HG02973 (cell line): ENCODE results near the gene ZNF536.

Source experiments
- ATAC-seq: cut with Tn5 transposase; IDR thresholded peaks from one replicate; pipeline ENCODE4 v1.9.1; 2021; ENCODE audit warnings: moderate library complexity; ENCODE audit not compliant: unreplicated experiment

ZNF536 gene

DNA sequence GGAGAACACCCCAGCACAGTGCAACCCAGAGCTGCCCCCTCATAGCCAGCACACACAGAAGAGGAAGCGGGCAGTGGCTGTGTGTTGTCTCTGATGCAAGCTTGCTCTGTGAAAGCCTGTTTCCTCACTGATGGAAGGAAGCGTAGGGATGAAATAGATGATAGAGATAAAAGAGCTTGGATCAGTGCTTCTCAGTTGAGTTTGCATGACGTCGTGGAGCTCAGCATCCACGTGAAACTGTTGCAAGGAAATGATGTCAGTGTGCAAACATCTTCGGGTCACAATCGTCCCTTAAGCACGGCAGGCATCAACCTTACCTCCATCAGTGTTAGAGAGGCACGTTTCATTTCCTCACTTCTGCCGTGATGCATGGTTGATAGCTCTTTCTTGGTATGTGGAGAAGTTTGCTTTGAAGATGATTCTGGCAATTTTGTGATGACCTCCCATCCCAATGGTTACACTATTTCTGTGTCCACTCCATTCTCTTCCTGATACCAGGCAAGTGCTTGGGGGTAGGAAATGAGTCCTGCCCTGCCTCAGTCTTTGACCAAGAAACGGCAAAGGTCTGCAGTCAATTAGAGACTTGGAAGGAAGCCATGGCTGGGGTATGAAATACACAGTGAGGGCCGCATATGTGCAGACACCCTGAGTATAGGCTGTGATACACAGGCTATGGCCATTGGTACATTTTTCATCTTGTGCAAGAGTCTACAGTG is 183.0 kb downstream of the ZNF536 start:
- ATAC-seq, result no peak

DNA sequence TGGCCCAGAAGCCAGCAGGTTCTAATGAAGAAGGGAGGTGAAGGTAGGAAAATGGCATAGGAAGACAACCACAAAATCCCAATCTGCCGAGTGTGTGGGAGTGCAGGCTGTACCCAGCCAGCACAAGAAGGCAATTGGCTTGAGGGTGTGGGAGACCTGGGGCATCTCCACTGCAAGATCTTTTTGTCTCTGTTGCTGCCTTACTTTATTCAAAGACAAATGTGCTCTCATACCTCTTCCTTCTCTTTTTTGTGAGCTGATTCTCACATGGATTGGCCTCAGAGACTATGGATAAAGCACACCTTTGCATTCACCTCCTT is 183.6 kb downstream of the ZNF536 start:
- no peak for ATAC-seq

DNA sequence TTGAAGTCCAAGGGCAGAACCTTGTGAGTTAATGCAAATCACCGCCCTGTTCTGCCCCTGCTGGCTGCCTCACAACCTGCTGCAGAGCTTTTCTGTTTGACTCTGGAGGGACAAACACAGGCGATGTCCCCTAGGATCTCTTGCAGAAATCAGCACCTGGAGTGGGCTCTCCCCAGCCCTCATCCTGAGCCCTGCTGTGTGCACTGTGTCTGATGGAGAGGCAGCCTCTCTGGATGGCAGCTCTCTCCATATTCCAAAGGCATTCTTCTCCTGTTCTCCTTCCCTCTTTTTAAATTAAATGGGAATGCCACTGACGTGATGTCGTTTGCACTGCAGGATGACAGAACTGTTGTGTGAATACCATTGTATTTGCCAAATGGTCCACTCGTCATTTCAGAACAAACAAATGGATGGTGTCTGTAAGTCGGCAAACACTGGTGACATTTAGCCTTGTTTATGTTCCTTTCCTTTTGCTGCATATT is 184.1 kb downstream of the ZNF536 start:
- ATAC-seq, result no peak

DNA sequence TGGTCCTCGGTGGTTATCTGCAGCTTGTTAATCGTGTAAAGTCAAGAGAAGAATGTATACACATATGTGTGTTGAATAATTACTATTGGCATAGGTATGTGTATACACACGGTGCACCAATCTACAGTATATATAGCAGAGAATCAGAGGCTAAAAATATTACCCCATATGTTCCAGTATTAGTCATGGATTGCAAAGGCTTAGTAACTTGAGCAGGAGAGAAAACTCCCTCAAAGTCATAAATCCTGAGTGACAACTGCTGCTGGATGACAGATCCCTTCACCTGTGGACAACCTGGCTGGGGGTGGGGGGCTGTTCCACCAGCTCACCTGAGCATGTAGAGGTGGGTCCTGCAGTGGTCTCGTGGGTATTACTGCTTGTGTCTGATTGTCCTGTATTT is 185.0 kb downstream of the ZNF536 start:
- ATAC-seq, result no peak

DNA sequence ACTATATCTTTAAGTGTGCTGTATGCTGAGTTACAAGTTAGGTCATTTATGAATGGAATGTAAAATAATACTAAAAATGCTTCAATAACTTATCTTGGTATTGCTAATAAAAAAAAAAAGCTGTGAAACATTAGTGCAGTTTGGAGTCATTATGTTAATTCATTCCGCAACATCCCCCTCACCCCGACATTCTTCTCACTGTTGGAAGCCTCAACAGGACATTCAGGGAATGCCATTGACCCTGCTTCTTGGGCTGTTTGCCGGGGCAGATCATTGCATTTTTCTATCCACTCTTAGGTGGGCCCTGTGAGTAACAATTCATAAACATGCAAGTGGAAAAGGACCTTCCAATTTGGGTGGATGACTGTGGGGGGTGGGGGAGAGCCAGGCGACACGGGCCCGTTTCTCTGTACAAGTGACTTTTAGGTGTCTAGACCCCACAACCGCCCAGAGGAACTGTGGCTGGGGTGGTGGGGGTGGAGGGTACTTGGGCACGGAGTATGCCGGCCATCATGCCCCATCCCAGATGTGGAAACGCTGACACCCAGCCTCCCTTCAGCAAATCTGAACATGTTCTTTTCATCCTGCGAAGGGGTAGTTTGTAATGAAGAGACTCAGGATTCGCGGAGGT is 185.9 kb downstream of the ZNF536 start:
- no peak for ATAC-seq

DNA sequence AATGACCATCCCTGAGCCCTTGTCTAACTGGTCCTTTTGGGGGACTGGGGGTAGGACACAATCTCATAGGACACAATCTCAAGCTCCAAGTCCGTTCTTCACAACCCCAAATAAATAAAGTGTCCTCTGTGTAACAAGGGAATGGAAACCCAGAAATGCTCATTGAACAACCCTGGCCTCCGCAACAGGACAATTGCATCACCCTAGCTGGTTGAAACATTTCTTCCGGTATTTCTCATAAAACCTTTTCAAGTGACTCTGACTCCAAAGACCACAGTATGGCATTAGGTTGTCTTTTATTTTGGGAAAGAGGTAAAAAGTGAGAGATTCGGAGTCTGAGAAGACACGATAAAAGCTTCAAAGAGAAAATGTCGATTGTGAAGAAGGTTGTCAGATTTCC is 186.6 kb downstream of the ZNF536 start:
- no peak for ATAC-seq

DNA sequence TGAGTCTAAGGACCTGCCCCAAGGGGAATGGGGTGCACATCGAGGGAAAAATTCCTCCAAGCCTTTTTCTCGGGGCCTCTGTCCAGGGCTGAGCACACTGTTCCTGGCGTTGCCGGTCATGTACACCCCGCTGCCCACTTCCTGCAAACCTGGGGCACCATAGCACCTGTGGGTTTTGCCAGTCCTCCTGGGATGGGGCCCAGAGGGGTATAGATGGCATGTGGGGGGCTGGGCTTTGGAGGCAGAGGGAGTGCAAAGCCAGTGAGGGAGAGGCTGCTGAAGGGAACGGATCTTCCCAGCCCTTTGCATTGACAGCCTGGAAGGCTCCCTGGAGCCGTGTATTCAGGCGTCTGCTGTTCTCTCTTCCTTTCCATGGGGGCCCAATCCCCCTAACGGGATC is 187.3 kb downstream of the ZNF536 start:
- ATAC-seq, result no peak

DNA sequence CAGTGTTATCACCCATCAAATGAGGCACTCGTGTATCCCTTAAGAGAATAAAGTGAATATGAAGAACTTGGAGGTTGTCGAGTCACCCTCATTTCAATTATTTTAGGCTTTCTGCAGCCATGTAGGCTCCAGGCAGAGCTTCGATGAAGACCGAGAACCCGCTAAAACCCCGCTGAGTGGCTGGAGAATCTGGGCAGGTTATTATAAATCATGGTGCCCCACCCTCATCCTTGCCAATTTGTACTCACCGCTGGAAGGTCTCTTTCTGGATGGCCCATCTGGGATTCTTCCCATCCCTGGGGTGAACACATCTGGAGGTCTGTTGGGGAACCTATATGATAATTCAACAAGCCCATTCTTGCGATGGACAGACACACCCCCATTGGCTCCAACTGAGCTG is 190.8 kb downstream of the ZNF536 start:
- ATAC-seq, result no peak

DNA sequence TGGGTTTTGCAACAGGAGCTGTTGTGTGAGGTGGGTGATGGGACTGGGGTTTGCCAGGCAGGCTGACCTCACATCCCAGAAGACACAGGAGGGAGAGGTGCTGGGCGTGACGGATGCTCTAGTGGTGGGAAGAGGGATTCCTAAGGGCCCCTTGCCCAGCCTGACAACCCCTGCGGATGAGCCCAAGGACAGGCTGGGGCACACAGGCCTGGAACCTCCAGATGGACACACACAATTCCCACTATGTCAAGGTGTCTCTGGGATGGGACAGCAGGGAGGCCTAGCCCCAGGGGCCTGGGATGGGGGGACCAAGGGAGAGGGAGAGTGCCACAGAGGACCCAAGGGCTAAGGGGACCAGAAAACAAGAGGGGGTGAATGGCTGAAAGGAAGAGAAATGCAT is 191.5 kb downstream of the ZNF536 start:
- ATAC-seq, result no peak

DNA sequence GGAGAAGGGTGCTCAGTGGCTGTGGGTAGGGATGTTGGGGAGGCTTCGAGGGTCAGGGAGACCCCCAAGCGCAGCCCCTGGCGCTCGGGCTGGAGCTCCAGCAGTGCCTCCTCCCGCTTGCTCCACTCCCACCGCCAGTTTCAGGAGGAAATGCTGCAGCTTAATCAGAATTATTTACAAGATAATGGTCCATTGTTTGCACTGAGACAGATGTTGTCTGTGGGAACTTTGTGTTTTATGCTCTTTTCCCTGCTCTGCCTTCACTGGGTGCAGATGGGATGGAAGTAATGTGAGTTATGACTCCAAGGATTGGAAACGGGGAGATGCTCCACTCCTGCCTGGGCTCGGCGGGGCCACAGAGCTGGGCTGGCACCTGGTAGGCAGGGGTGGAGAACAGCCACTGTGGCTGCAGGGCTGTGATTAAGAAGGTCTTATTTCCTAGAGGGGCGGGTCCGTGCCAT is 192.4 kb downstream of the ZNF536 start:
- ATAC-seq, result no peak

DNA sequence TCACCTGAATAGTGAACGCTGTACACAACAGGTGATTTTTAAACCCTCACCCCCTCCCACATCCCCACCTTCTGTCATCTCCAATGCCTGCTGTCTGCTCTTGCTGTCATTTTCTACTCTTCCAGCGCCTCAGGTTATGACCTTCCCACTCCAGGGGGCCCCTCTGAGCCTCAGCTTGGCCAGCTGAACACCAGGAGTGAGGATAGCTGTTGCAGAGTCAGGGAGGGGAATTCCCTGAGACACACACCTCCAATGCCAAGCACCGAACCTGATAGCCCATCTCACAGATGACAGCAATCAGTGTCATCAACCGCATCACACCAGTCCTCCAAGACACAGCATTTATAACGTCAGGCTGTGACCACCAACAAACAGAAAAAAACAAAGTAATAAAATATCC is 193.5 kb downstream of the ZNF536 start:
- ATAC-seq, result no peak

DNA sequence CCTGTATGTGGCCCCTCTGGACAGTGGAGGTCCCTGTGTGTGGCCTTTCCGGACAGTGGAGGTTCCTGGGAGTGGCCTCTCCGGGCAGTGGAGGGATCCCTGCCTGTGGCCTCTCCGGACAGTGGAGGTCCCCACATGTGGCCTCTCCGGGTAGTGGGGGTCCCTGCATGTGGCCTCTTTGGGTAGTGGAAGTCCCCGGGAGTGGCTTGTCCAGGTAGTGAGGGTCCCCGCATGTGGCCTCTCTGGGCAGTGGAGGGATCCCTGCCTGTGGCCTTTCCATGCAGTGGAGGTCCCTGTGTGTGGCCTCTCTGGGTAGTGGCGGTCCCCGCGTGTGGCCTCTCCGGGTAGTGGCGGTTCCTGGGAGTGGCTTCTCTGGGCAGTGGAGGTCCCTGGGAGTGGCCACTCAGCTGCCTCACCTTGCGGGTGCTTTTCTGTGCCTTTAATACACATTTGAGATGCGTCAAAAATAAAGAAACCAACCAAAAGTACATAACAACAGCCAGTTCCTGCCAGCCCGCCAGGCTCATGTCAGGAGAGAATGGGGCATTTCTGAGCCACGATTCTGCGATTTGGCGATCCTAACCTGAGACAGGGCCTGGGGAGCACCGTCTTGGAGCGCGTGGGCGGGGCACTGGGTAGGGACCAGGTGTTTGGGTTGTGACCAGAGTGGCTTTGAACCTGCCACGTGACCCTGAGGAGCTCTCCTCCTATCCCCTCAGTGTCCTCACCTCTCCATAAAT is 194.7 kb downstream of the ZNF536 start:
- ATAC-seq, result no peak

DNA sequence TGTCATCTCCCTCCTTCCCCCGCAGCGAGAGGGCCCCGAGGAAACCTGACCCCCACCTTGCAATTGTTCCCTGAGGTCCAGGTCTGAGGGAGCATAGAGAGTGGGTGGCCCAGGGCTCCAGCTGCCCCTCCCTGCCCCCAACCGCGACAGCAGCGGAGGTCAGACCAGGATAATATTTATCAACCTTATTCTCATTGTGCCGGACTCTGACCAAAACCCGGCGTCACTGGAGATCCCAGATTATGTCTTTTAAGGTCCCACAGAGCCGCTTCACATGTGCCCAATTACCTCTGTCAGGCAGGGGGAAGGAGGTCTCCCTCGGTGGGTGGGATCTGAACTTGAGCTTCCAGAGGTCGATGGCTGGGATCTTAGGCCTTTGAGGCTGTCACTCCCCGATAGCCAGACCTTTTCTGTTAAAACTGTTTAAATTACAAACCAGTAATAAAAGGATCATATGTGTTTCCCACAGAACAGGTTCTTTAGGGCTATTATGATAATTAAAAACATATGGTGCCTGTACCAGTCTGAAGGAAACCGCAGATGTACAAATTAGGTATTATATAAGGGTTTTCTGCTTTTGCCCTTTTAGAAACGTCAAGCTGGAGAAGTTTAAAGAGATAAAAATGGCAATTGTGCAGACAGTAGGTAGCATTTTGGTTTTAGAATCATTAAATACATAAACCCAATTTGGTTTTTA is 195.5 kb downstream of the ZNF536 start:
- no peak for ATAC-seq

DNA sequence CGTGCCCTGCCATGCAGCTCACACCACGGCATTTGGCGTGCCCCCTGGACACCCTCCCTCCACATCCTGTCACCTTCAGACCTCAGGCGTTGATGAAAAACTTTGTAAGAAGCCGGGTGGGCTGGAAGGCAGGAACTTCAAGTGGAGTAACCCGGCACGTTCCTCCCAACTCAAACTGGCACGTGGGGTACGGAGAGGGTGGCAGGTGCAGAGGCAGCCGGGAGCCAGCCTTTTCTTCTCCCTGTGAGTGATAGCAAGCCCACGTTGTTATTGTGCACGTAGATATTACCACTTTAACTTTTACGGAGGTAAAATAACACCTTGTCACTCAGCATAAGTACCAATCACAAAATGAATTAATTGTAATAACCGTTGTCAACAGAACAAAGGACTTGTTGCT is 198.0 kb downstream of the ZNF536 start:
- no peak for ATAC-seq

DNA sequence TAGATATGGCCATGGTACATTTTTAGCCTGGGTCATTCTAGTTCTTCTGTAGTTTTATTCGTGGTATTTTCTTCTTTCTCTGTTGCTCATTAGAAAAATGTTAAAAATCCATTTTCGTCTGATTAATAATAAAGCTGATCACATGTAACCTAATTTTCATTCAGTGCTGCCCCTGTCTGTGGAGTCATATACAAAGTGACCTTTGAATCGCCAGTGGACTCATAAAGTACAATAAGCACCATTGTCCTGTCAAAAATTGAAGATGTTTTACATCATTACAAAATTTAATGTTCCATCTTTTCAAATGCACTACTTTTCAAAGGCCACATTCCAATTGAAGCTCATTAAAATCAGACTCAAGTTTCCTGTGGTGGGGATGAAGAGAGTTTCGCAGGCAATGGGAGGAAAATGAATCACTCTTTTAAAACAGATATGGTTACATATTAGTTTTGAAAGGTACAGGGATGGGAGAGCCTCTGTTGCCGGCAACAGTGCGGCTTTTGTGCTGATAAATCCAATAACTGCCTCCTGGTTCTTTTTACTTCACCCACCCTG is 205.4 kb downstream of the ZNF536 start:
- ATAC-seq, result no peak

DNA sequence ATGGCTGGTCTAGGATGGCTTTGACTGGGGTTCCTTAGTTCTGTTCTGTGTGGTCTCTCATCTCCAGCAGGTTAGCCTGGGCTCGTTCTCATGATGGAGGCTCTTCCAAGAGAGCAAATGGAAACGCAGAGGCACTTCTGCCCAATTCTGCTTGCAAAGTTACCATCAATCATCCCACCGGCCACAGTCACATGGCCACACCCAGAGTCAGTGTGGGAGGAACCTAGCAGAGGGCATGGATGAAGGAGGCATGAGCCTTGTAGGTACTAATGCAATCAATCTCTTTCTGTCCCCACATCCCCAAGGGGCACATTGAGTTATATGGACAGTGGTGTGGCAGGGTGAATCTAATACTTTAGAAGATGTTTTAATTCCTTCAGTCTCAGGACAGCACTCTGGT is 207.2 kb downstream of the ZNF536 start:
- ATAC-seq, result no peak

DNA sequence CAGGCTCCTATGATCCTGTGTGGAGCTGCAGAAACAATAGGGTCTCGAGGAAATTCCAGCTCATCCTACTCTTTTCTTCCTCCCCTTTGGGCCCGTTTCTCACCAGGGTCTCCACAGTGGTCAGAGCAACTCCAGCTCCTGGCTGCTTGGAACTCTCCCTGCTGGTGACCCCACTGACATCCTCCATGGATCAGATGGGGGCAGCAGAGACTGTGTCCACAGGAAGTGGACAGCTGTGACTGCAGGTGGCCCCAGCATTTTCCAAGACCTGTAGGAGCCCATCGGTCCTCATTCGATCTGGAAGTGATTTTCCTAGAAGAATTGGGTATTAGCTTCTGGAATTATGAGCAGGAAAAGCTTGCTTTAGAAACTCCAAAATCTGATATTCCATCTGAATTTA is 208.5 kb downstream of the ZNF536 start:
- ATAC-seq, result no peak

DNA sequence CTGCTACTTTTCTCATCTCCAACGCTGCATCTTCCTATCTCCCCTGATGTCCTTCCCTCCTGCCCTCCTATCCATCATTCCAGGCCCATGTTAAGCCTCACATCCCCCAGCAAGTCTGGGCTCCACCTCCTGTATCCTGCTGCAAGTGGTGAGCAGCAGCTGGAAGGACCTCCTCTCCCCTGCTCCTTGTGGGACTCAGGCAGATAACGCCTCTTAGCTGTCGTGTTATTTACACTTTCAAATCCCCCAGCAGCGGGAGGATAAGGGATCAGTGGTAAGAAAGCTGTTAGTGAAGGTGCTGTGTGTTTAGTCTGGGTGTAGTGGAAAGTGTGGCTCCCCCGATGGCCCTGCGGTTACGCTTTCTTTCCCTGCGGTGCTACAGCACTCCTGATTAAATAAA is 211.9 kb downstream of the ZNF536 start:
- no peak for ATAC-seq

DNA sequence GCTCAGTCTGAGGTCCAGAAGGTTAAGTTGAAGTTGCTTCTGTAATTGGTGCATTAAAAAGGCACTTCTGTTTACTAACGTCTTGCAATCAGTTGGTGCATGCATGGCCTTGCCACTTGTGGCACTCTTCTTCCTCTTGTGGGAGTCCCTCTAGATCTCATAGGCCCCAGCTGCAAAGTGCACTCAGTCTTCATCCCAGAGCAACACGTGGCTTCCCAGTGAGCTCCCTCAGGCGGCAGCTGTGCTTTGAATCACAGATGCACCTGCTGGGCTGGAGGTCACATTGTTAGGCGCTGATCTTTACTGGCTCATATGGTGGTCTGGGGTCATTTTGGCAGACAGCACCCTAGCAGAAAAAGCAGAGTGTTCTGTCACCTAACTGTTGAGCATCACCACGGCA is 215.7 kb downstream of the ZNF536 start:
- ATAC-seq, result no peak

DNA sequence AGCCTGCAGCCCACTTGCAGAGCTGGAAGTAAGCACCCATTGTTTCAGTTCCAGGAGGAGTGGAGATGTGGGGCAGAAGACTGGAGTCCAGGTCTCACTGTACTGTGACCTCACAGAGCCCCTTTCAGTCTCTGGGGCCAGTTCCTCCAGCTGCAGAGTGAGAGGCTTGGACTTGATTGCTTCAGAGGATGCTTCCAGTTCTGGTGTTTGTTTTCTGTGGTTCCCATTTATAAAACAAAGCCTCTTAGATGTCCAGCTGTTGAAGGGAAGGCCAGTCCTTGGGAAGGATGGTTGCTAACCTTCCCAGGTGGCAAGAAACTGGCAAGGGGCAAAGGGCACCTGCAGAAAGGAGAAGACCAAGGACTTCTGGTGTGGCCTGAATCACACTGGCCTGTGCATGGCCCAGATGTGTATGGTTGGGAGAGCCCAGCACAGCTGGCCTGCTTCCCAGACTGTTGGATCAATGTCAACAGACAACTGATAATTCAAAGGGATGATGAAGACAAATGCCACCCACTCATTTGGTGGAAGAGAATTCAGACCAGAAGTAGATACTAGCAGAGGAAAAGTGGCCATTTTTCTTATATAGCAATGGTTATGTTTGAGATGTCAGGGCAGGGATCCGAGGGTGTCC is 218.5 kb downstream of the ZNF536 start:
- no peak for ATAC-seq

DNA sequence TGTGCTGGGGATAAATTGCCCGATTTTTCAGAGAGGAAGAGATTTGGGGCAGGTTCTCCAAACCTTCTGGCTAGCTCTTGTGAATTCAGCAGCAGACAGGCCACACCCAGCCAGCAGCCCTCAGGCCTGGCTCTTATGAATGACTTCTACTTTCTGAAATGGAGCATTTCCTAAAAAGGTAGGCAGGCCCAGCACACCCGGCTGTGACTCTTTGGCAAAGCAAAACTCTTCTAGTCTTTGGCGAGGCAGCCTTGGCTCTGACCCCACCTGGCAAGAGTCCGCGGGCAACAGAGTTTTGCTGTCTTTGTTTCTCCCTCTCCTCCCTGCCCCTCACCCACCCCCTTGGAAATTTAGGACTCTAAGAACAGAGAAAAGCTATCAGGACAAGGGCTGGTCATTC is 221.2 kb downstream of the ZNF536 start:
- ATAC-seq, result no peak
